ENCODE results near the gene UNC5A.

- TF ChIP-seq CTCF (IDR thresholded peaks at IDR 0.05; ENCODE audit: borderline replicate concordance, extremely low read depth, low read length, poor library complexity, severe bottlenecking) (no peak), EZH2 (IDR thresholded peaks at IDR 0.05; ENCODE audit: borderline replicate concordance, low read depth, low read length, severe bottlenecking) (no peak)
Measured at GRCh38 chr5:176803943-176804498, 6.3 kb upstream of the UNC5A start.
